ENCODE data around the gene AP2A2. TPM values are rescaled to one million over a fixed set of nuclear protein-coding genes. Genes with fewer than 3 reads are reported as not detected.

AP2A2 gene
- total RNA-seq, 1 experiment from 2014 or later = 62.0 TPM

- Histone ChIP-seq H3K9me3 (ENCODE audit: low read depth, low read length, poor library complexity, severe bottlenecking) (no peaks in the 10 kb centered on the region), H3K27me3 (replicated peaks; ENCODE audit: insufficient read depth, low read depth, low read length, poor library complexity) (no peaks in the 10 kb centered on the region), H3K27ac (ENCODE audit: low read depth, low read length, poor library complexity, severe bottlenecking) (no peak overlapping the region), H3K36me3 (ENCODE audit: insufficient read depth, low read length, poor library complexity, severe bottlenecking) (peaks cover 36% of the 10 kb centered on the region), H3K4me1 (ENCODE audit: insufficient read depth, low read length, poor library complexity, severe bottlenecking) (peaks cover 17% of the 10 kb centered on the region), H3K4me3 (ENCODE audit: low read depth, low read length, poor library complexity, severe bottlenecking) (no peak overlapping the region)
- no TSS peak for BruUV-seq (replicated peaks)
- DNase-seq (ENCODE audit: low spot score) = no peak
- TF ChIP-seq CTCF (conservative IDR thresholded peaks at IDR 0.05; ENCODE audit: low read depth, low read length) (no peak), EZH2 (IDR thresholded peaks at IDR 0.05; ENCODE audit: borderline replicate concordance, low read depth, low read length, poor library complexity, severe bottlenecking) (no peak)
- intact Hi-C loops (cut with micrococcal nuclease; ENCODE audit: unreplicated experiment) = no loop called here
- CTCF ChIA-PET = interaction anchor here (0.5 kb wide), 1 partner anchor 41 kb away, joined by 5 read pairs; no protein-coding TSS in a partner anchor
- POLR2A ChIA-PET (ENCODE audit: low non-redundant PET) = no interaction called here
Observed at GRCh38 chr11:898540-899190, 27.0 kb upstream of the AP2A2 start.

- no peak for DNase-seq (ENCODE audit: low spot score)
- CTCF ChIA-PET = no interaction called here
- Histone ChIP-seq H3K27ac (ENCODE audit: low read depth, low read length, poor library complexity, severe bottlenecking) (no peak overlapping the region), H3K36me3 (ENCODE audit: insufficient read depth, low read length, poor library complexity, severe bottlenecking) (peaks cover 40% of the 10 kb centered on the region), H3K27me3 (replicated peaks; ENCODE audit: insufficient read depth, low read depth, low read length, poor library complexity) (no peaks in the 10 kb centered on the region), H3K9me3 (ENCODE audit: low read depth, low read length, poor library complexity, severe bottlenecking) (no peaks in the 10 kb centered on the region), H3K4me3 (ENCODE audit: low read depth, low read length, poor library complexity, severe bottlenecking) (no peak overlapping the region), H3K4me1 (ENCODE audit: insufficient read depth, low read length, poor library complexity, severe bottlenecking) (peaks cover 17% of the 10 kb centered on the region)
- intact Hi-C loops (cut with micrococcal nuclease; ENCODE audit: unreplicated experiment) = no loop called here
- TF ChIP-seq CTCF (conservative IDR thresholded peaks at IDR 0.05; ENCODE audit: low read depth, low read length) = no peak
- TF ChIP-seq EZH2 (IDR thresholded peaks at IDR 0.05; ENCODE audit: borderline replicate concordance, low read depth, low read length, poor library complexity, severe bottlenecking) = no peak
- no TSS peak for BruUV-seq (replicated peaks)
- POLR2A ChIA-PET (ENCODE audit: low non-redundant PET) = no interaction called here
Observed at GRCh38 chr11:899724-900123, 25.9 kb upstream of the AP2A2 start.

- peaks cover 17% of the 10 kb centered on the region for H3K4me1 ChIP-seq (ENCODE audit: insufficient read depth, low read length, poor library complexity, severe bottlenecking)
- peaks cover 40% of the 10 kb centered on the region for H3K36me3 ChIP-seq (ENCODE audit: insufficient read depth, low read length, poor library complexity, severe bottlenecking)
- no peak for TF ChIP-seq EZH2 (IDR thresholded peaks at IDR 0.05; ENCODE audit: borderline replicate concordance, low read depth, low read length, poor library complexity, severe bottlenecking)
- no peak for TF ChIP-seq CTCF (conservative IDR thresholded peaks at IDR 0.05; ENCODE audit: low read depth, low read length)
- no peak overlapping the region for H3K4me3 ChIP-seq (ENCODE audit: low read depth, low read length, poor library complexity, severe bottlenecking)
- H3K27ac ChIP-seq (ENCODE audit: low read depth, low read length, poor library complexity, severe bottlenecking) = no peak overlapping the region
- no peaks in the 10 kb centered on the region for H3K27me3 ChIP-seq (replicated peaks; ENCODE audit: insufficient read depth, low read depth, low read length, poor library complexity)
- ChIA-PET CTCF (no interaction called here), POLR2A (ENCODE audit: low non-redundant PET) (no interaction called here)
- BruUV-seq (replicated peaks) = no TSS peak
- H3K9me3 ChIP-seq (ENCODE audit: low read depth, low read length, poor library complexity, severe bottlenecking) = no peaks in the 10 kb centered on the region
- intact Hi-C loops (cut with micrococcal nuclease; ENCODE audit: unreplicated experiment) = no loop called here
- DNase-seq (ENCODE audit: low spot score) = no peak
Observed at GRCh38 chr11:900545-900944, 25.1 kb upstream of the AP2A2 start.
